HUES64 (cell line): Measurements from ENCODE around the gene MAGEH1.
"Not testable (repeated sequence)": the region's sequence is repeated elsewhere in the genome, so short reads cannot be mapped to it uniquely, and the experiment has no call there.

ENCODE experiments used
- H3K27ac ChIP-seq: 2 replicates; pipeline ENCODE4 v1.7.0; 2013; ENCODE audit warnings: low read depth, low read length, inconsistent platforms
- H3K27me3 ChIP-seq: 2 replicates; pipeline ENCODE4 v1.6.1; 2013; ENCODE audit warnings: mild to moderate bottlenecking, low read length; ENCODE audit not compliant: insufficient read depth
- H3K36me3 ChIP-seq: 2 replicates; pipeline ENCODE4 v1.6.1; 2013; ENCODE audit warnings: mild to moderate bottlenecking, low read length; ENCODE audit not compliant: insufficient read depth
- H3K4me1 ChIP-seq: 2 replicates; pipeline ENCODE4 v1.6.1; 2013; ENCODE audit warnings: mild to moderate bottlenecking, low read length, moderate library complexity; ENCODE audit not compliant: insufficient read depth
- H3K4me3 ChIP-seq: 2 replicates; pipeline ENCODE4 v1.5.1; 2013; ENCODE audit warnings: mild to moderate bottlenecking, low read length, moderate library complexity
- H3K9ac ChIP-seq: 2 replicates; pipeline ENCODE4 v1.6.1; 2013; ENCODE audit warnings: mild to moderate bottlenecking, low read depth, low read length
- H3K9me3 ChIP-seq: 2 replicates; pipeline ENCODE4 v1.6.1; 2013; ENCODE audit warnings: low read depth, low read length; ENCODE audit not compliant: insufficient read depth
- WGBS: fragments of 150-250, 120-280 bp; methylation state at CpG from one replicate; pipeline ENCODE4 v1.1.7; 2013; ENCODE audit warnings: missing lambda C conversion rate; 5-methylcytosine and 5-hydroxymethylcytosine counted together

The MAGEH1 gene

DNA sequence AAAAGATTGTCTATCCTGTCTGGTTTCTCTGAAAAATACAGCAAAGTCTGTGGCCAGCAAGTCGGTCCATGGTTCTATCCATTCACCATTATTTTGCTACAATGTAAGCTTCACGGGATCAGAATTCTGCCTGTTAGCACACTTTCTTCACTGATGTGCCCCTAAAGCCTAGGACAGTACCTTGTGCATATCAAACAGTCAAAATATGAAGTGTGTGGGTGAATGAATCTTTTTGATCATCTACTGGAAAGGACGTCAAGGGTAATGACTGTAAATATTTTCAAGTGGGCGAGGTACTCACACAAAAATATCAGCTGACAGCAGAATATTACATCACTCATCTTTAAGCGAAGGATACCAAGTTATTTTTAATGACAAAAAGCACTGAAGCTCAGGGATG lies 13.2 kb downstream of the MAGEH1 start:
- not testable (repeated sequence) for H3K4me1 ChIP-seq, H3K9ac ChIP-seq, H3K27ac ChIP-seq, H3K27me3 ChIP-seq, H3K4me3 ChIP-seq, H3K36me3 ChIP-seq, H3K9me3 ChIP-seq
- no CpG with 5 or more reads among the region's 5 CpGs for WGBS

DNA sequence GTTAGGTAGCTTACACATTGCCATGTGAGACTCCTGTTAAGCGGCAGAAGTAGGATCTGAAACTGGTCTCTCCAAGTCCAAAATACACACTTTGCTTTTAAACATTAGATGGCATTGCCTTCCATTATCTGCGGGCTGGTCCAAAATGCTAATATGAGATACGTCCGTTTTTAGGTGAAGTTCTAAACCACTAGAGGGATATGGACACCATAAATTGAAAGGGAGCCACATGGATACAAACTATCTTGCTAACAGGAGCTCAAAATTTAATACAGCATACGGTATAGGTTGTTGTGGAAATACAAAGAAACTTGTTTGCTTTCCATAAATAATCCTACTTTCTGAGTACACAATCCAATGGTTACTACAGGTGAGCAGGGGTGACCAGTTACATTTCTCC lies 13.9 kb downstream of the MAGEH1 start:
- no CpG with 5 or more reads among the region's 5 CpGs for WGBS
- not testable (repeated sequence) for H3K4me1 ChIP-seq, H3K4me3 ChIP-seq, H3K36me3 ChIP-seq, H3K27me3 ChIP-seq, H3K9ac ChIP-seq, H3K9me3 ChIP-seq, H3K27ac ChIP-seq

DNA sequence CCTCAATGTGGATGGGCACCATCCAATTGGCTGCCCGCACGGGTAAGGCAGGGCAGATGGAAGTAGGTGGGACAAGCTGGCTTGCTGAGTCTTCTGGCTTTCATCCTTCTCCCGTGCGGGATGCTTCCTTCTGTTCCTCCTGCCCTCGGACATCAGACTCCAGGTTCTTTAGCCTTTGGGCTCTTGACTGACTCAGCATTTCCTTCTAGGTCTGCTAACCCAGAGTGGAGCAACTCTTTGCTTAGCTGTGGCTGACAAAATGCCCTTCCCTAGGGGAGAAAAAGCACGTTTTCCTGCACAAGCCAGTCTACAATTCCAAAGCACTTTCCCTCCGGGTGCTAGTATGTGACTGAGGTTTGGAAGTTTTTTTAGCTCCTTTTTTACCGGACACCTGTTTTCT lies 28.0 kb downstream of the MAGEH1 start:
- H3K27ac ChIP-seq, H3K4me1 ChIP-seq, H3K9ac ChIP-seq, H3K4me3 ChIP-seq, H3K9me3 ChIP-seq, H3K36me3 ChIP-seq, H3K27me3 ChIP-seq: not testable (repeated sequence)
- WGBS = 100% methylated on average over 2 of the region's 8 CpGs

DNA sequence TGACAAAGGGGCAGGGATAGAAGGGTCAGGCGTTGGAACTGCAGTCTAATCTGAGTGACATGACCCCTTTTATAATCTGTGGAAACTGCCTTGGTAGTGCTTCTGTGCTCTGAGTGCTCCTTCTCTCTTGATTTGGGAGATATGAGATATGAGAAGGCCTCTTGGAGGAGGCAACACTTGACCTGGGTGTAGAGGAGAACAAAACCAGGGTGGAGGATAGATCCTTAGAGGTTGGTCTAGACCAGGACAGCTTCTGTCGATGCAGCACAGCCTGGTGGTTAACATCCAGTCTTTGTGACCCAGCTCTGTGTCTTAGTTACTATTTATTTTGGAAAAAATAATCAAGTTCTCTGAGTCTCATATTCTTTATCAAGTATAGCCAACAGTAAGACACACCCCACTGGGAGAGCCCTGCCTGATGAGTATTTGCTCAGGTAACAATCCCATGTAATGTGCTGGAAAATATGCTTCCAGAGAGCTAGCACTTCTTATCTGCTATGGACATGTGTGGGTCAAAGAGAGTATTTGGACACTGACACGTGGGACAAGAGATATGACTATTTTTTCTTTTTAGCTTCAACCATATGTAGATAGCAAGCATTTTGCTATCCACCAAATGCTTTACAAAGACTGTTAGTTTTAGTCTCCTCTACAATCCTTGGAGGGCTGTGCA lies 28.6 kb downstream of the MAGEH1 start:
- Histone ChIP-seq H3K27me3 (no peaks in the 10 kb centered on the region), H3K4me1 (no peaks in the 10 kb centered on the region), H3K36me3 (no peaks in the 10 kb centered on the region), H3K9me3 (no peaks in the 10 kb centered on the region), H3K27ac (no peak overlapping the region), H3K4me3 (no peak overlapping the region), H3K9ac (no peak overlapping the region)
- WGBS = 77% methylated on average over 3 of the region's 3 CpGs

DNA sequence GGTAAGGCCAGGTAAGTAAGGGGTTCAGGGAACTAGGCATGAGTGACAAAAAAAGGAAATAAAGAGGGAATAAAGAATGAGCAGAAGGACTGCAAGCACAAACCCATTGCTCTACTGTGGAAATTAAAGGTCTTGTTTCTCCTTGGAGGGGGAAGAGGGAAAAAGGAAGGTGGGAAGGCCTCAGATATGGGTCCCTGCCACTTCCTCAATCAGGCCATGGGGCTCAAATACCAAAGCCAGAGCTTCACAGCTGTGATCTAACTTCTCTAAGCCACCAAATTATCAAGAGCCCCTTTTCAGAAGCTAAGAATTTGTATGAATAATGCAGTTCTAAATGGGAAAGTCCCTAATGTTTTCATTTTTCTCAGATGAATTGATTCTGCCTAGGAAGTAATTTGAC lies 33.0 kb downstream of the MAGEH1 start:
- H3K36me3 ChIP-seq = peaks cover 11% of the 10 kb centered on the region; the same call in 1 of the 2 replicates
- peaks cover 4% of the 10 kb centered on the region; the same call in 1 of the 2 replicates for H3K4me1 ChIP-seq
- no peak overlapping the region for H3K9ac ChIP-seq
- no peaks in the 10 kb centered on the region for H3K27me3 ChIP-seq
- no peaks in the 10 kb centered on the region for H3K9me3 ChIP-seq
- H3K4me3 ChIP-seq = no peak overlapping the region
- H3K27ac ChIP-seq = no peak overlapping the region

DNA sequence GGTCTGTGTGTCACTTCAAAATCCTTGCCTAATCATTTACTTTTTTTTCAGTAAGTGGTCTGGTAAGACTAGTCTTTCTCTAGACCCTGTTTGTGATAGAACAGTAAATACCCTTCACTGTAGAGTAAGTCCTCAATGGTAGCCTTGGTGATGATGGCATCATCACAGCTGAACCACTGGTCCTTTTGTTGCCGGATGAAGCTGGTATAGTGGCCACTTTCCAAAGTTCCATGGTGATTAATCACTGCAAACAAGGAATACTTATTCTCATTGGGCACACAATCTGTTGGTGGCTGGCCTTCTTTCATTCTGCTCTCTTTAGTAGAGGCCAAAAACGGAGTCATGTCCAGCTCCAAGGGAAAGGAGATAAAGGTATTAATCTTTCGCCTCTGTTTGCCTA lies 34.8 kb downstream of the MAGEH1 start:
- Histone ChIP-seq H3K27ac (no peak overlapping the region), H3K36me3 (peaks cover 11% of the 10 kb centered on the region; the same call in 1 of the 2 replicates), H3K9me3 (no peaks in the 10 kb centered on the region), H3K27me3 (no peaks in the 10 kb centered on the region), H3K4me3 (no peak overlapping the region), H3K9ac (no peak overlapping the region), H3K4me1 (peaks cover 9% of the 10 kb centered on the region; the same call in 1 of the 2 replicates)
- 97% methylated on average over 3 of the region's 3 CpGs for WGBS

DNA sequence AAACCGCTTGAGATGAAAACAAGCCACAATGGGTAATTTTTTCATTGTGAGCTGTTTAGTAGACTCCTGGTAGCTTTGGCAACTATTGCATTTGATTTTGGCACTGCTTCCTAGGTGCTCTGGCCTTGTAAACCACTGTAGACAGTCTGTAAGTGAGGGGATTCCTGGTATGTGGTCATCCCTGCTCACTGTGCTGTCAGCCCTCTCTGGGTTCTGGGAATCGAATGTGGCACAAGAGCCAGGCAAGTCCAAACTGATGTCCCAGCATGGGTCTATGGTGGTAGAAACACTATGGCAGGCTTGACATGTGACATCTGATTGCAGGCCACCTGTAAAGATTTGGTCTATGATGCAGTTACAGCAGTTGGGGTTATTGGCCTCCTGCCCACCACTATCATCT lies 35.2 kb downstream of the MAGEH1 start:
- 93% methylated on average over 2 of the region's 2 CpGs for WGBS

DNA sequence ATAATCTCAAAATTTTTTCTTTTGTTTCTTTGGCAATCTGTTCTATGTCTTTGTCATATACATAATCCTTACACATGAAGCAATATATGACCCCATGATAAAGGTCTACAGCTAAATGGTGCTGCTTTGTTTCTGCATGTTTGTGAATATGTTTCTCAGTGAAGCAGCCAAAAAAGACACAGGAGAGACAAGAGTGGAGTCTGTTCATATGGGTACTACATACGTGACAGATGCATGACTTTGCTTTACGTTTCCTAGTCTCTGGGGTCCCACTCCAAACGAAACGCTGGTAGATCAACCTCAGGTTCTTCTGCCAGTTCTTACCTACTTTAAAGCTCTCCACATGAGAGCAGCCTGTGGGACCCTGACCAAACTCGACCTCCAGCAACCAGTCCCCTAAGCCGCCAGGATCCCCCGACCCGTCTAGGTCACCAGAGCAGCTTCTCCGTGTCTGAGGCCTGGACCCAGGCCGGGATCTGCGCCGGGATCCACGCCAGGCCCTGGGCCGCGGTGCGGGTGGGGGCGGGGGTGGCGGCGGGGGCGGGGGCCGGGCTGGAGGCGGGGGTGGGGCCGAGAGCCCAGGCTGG lies 36.2 kb downstream of the MAGEH1 start:
- H3K9ac ChIP-seq = peak overlapping the region; percentile 70
- peak overlapping the region; percentile 25; the same call in 1 of the 2 replicates for H3K27ac ChIP-seq
- H3K9me3 ChIP-seq = no peaks in the 10 kb centered on the region
- H3K4me3 ChIP-seq = peak overlapping the region; percentile 72
- 21% methylated on average over 8 of the region's 23 CpGs for WGBS
- no peaks in the 10 kb centered on the region for H3K27me3 ChIP-seq
- H3K36me3 ChIP-seq = peaks cover 11% of the 10 kb centered on the region; the same call in 1 of the 2 replicates
- peaks cover 9% of the 10 kb centered on the region; the same call in 1 of the 2 replicates for H3K4me1 ChIP-seq

More for the DNA sequence above, 35.2 kb downstream of the MAGEH1 start:
- peaks cover 9% of the 10 kb centered on the region; the same call in 1 of the 2 replicates for H3K4me1 ChIP-seq
- H3K4me3 ChIP-seq = no peak overlapping the region
- H3K9me3 ChIP-seq = no peaks in the 10 kb centered on the region
- H3K36me3 ChIP-seq = peaks cover 11% of the 10 kb centered on the region; the same call in 1 of the 2 replicates
- no peak overlapping the region for H3K27ac ChIP-seq
- no peak overlapping the region for H3K9ac ChIP-seq
- no peaks in the 10 kb centered on the region for H3K27me3 ChIP-seq

DNA sequence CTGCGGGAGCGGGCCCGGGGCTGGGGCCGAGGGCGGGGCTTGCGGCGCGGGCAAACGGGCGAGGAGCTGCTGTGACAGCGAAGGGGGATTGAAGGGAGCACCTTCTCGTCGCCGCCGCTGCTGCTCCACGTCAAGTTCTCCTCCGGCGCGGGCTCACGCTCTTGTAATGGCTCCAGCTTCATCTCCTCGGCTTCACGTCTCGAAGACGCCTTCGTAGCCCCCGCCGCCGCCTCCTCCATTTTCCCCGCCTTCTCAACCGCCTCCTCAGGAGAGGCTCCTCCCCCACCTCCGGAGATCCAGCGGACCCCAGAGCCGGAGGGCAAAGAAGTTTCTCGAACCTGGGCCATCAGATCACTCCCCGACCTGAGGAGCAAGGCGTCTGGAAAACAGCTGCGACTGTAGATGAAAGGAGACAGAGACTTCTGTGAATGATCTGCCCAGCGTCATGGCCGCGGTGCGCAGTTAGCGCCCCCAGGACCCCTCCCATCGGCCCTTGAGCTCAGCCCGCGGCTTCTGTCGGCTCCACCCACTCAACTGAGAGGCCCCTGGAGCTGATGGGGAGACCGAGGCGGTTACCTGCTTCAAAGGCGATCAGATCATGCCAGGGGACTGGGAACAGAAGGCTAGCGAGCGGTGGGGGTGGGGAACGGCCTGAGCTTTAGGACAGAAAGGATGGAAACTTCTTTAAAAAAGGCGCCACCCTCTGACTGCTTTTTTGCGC lies 36.8 kb downstream of the MAGEH1 start:
- Histone ChIP-seq H3K4me1 (peaks cover 9% of the 10 kb centered on the region; the same call in 1 of the 2 replicates), H3K27me3 (no peaks in the 10 kb centered on the region), H3K9ac (peak overlapping the region; percentile 75), H3K27ac (peak overlapping the region; percentile 88), H3K36me3 (peaks cover 11% of the 10 kb centered on the region; the same call in 1 of the 2 replicates), H3K4me3 (peak overlapping the region; percentile 72), H3K9me3 (no peaks in the 10 kb centered on the region)
- 3% methylated on average over 53 of the region's 54 CpGs for WGBS

DNA sequence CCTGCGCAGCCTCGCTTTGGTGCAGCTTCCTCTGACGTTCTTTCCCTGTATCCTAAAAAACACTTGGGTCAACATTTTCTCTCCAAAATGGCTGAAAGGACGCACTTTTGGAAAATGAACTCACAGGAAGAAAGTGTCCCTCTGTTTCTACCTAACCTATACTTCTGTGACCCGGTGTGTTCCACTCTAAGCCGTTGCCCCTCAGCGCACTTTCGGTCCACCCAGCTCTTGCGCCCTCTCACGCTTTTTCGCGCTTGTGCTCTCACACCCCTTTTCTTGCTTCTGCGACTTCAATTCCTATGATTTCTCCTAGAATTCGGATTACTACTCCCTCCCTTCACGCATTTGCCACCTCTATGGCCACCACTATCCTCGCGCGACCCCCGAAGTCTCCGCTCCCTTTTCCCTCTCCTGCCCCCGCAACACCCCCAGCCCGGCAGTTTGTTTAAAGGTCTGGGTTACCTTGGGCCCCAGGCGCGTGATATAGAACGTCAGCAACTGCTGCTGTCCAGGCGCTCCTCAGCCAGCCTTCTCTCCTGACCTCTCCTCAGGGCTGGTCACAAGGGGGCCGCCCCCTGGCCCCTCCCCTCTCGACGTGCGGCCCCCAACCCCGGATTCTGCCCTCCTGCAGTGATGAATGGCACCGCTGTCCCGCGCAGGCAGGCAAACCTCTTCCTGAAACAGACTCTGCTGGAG lies 37.5 kb downstream of the MAGEH1 start, which contains the start of gene USP51:
USP51 (minus strand) TSS at position 535 of the 696 bp plus-strand sequence. CDS start 909 bp downstream, outside the sequence.
- Histone ChIP-seq H3K4me3 (peak within 1 kb of the TSS; percentile 72), H3K36me3 (peaks cover 11% of the 10 kb centered on the region; the same call in 1 of the 2 replicates), H3K27ac (peak within 1 kb of the TSS; percentile 88), H3K27me3 (no peaks in the 10 kb centered on the region), H3K9me3 (no peaks in the 10 kb centered on the region), H3K9ac (peak within 1 kb of the TSS; percentile 75), H3K4me1 (peaks cover 9% of the 10 kb centered on the region; the same call in 1 of the 2 replicates)
- WGBS = under 1% methylated on average over 34 of the region's 34 CpGs
